Brain microvascular endothelial cell (primary cell): Measurements from ENCODE around the gene TFF3.

Experiments
- DNase-seq: peaks from one replicate; pipeline ENCODE4 v3.0.0-alpha.2; 2020
- H3K27ac ChIP-seq: fragments of 250-450 bp; sonication (Bioruptor Pico); 2 replicates; pipeline ENCODE4 v1.5.1; 2020; ENCODE audit warnings: mild to moderate bottlenecking, moderate library complexity
- H3K27me3 ChIP-seq: fragments of 250-450 bp; sonication (Bioruptor Pico); replicated peaks from 2 replicates; pipeline ENCODE4 v1.5.1; 2020; ENCODE audit warnings: mild to moderate bottlenecking
- H3K36me3 ChIP-seq: fragments of 250-450 bp; sonication (Bioruptor Pico); replicated peaks from 2 replicates; pipeline ENCODE4 v1.5.1; 2020; ENCODE audit warnings: mild to moderate bottlenecking
- H3K4me3 ChIP-seq: 2 replicates; pipeline ENCODE4 v1.5.1; 2011; ENCODE audit warnings: low read depth, mild to moderate bottlenecking, control low read depth, low read length, moderate library complexity
- CTCF ChIP-seq: IDR thresholded peaks from 2 replicates; pipeline ENCODE4 v1.5.1; 2011; ENCODE audit warnings: low read depth, mild to moderate bottlenecking, moderate library complexity, low read length, control low read depth, inconsistent platforms; ENCODE audit errors: missing control alignments
- in situ Hi-C: cut with HindIII; loops from 2 replicates; pipeline ENCODE4 v1.10.0; 2017; ENCODE audit warnings: low sequenced_read_pairs, low pct_ligation_motif_present

The TFF3 gene

GRCh38 chr21:42311816-42312625, 3.2 kb downstream of the TFF3 start:
- H3K27ac ChIP-seq = no peak overlapping the region
- TF ChIP-seq CTCF = no peak
- in situ Hi-C loops = no loop called here
- DNase-seq = no peak
- H3K27me3 ChIP-seq = no peaks in the 10 kb centered on the region
- H3K36me3 ChIP-seq = no peaks in the 10 kb centered on the region
- no peak overlapping the region for H3K4me3 ChIP-seq

GRCh38 chr21:42311160-42311559, 4.0 kb downstream of the TFF3 start:
- H3K27ac ChIP-seq = no peak overlapping the region
- H3K4me3 ChIP-seq = no peak overlapping the region
- DNase-seq = no peak
- no peaks in the 10 kb centered on the region for H3K36me3 ChIP-seq
- no peaks in the 10 kb centered on the region for H3K27me3 ChIP-seq
- no peak for TF ChIP-seq CTCF
- in situ Hi-C loops = no loop called here

- no peak for DNase-seq
- Histone ChIP-seq H3K36me3 (no peaks in the 10 kb centered on the region), H3K27ac (no peak overlapping the region), H3K4me3 (no peak overlapping the region), H3K27me3 (no peaks in the 10 kb centered on the region)
- in situ Hi-C loops = no loop called here
- TF ChIP-seq CTCF = no peak
These were observed 4.7 kb downstream of the TFF3 start for GRCh38 chr21:42310411-42311001.

- in situ Hi-C loops = no loop called here
- peak; percentile 18 for DNase-seq
- H3K27ac ChIP-seq = no peak overlapping the region
- TF ChIP-seq CTCF = peak; percentile 81
- no peak overlapping the region for H3K4me3 ChIP-seq
- H3K36me3 ChIP-seq = no peaks in the 10 kb centered on the region
- no peaks in the 10 kb centered on the region for H3K27me3 ChIP-seq
These were observed 5.4 kb downstream of the TFF3 start for GRCh38 chr21:42309753-42310213.

GRCh38 chr21:42308914-42309752, 6.1 kb downstream of the TFF3 start:
- in situ Hi-C loops = no loop called here
- no peak for TF ChIP-seq CTCF

More at GRCh38 chr21:42308914-42309752, 6.1 kb downstream of the TFF3 start:
- no peak for DNase-seq
- no peaks in the 10 kb centered on the region for H3K27me3 ChIP-seq
- no peak overlapping the region for H3K27ac ChIP-seq
- no peaks in the 10 kb centered on the region for H3K36me3 ChIP-seq
- no peak overlapping the region for H3K4me3 ChIP-seq
